ENCODE results near the gene GSTO2.

Gene GSTO2

GRCh38 chr10:104262055-104262454 is 6.9 kb upstream of the GSTO2 start:
- H3K9me3 ChIP-seq (ENCODE audit: control insufficient read depth, low read length), result no peaks in the 10 kb centered on the region
- WGBS, 2 experiments, result 88 to 92% methylated on average over 5 of the region's 5 CpGs
- no peak overlapping the region for H3K27ac ChIP-seq (ENCODE audit: insufficient read depth, low read depth, low read length, poor library complexity, severe bottlenecking)
- H3K27me3 ChIP-seq (ENCODE audit: control insufficient read depth, insufficient read depth, low read length, poor library complexity, severe bottlenecking), result no peaks in the 10 kb centered on the region
- H3K36me3 ChIP-seq (ENCODE audit: control insufficient read depth, insufficient read depth, low read length), result no peaks in the 10 kb centered on the region
- no peak overlapping the region for H3K4me3 ChIP-seq (ENCODE audit: insufficient read depth, low read depth, low read length)
- H3K4me1 ChIP-seq (ENCODE audit: control insufficient read depth, insufficient read depth, low read length), result no peaks in the 10 kb centered on the region

- Histone ChIP-seq H3K9me3 (ENCODE audit: control insufficient read depth, low read length) (no peaks in the 10 kb centered on the region), H3K27me3 (ENCODE audit: control insufficient read depth, insufficient read depth, low read length, poor library complexity, severe bottlenecking) (no peaks in the 10 kb centered on the region), H3K4me1 (ENCODE audit: control insufficient read depth, insufficient read depth, low read length) (peaks cover 7% of the 10 kb centered on the region), H3K4me3 (ENCODE audit: insufficient read depth, low read depth, low read length) (no peak overlapping the region), H3K27ac (ENCODE audit: insufficient read depth, low read depth, low read length, poor library complexity, severe bottlenecking) (no peak overlapping the region), H3K36me3 (ENCODE audit: control insufficient read depth, insufficient read depth, low read length) (no peaks in the 10 kb centered on the region)
- WGBS, 2 experiments, result 91 to 95% methylated on average over 5 of the region's 5 CpGs
Measured at GRCh38 chr10:104264783-104265182, 4.2 kb upstream of the GSTO2 start.

GRCh38 chr10:104267721-104268404 is 1.1 kb upstream of the GSTO2 start:
- Histone ChIP-seq H3K4me1 (ENCODE audit: control insufficient read depth, insufficient read depth, low read length) (peaks cover 7% of the 10 kb centered on the region), H3K9me3 (ENCODE audit: control insufficient read depth, low read length) (no peaks in the 10 kb centered on the region), H3K27ac (ENCODE audit: insufficient read depth, low read depth, low read length, poor library complexity, severe bottlenecking) (no peak overlapping the region), H3K27me3 (ENCODE audit: control insufficient read depth, insufficient read depth, low read length, poor library complexity, severe bottlenecking) (no peaks in the 10 kb centered on the region), H3K36me3 (ENCODE audit: control insufficient read depth, insufficient read depth, low read length) (no peaks in the 10 kb centered on the region), H3K4me3 (ENCODE audit: insufficient read depth, low read depth, low read length) (peak overlapping the region; percentile 60)
- WGBS, 2 experiments, result 94 to 95% methylated on average over 14 of the region's 14 CpGs

- Histone ChIP-seq H3K4me3 (ENCODE audit: insufficient read depth, low read depth, low read length) (peak overlapping the region; percentile 60), H3K36me3 (ENCODE audit: control insufficient read depth, insufficient read depth, low read length) (no peaks in the 10 kb centered on the region), H3K4me1 (ENCODE audit: control insufficient read depth, insufficient read depth, low read length) (peaks cover 7% of the 10 kb centered on the region), H3K27ac (ENCODE audit: insufficient read depth, low read depth, low read length, poor library complexity, severe bottlenecking) (no peak overlapping the region), H3K27me3 (ENCODE audit: control insufficient read depth, insufficient read depth, low read length, poor library complexity, severe bottlenecking) (no peaks in the 10 kb centered on the region), H3K9me3 (ENCODE audit: control insufficient read depth, low read length) (no peaks in the 10 kb centered on the region)
- 24 to 32% methylated on average over 10 of the region's 10 CpGs for WGBS, 2 experiments
Measured at GRCh38 chr10:104268405-104268712, 625 bp upstream of the GSTO2 start.

- peaks cover 14% of the 10 kb centered on the region for H3K27me3 ChIP-seq (ENCODE audit: control insufficient read depth, insufficient read depth, low read length, poor library complexity, severe bottlenecking)
- 83 to 100% methylated on average over 1 of the region's 1 CpG for WGBS, 2 experiments
- H3K36me3 ChIP-seq (ENCODE audit: control insufficient read depth, insufficient read depth, low read length), result no peaks in the 10 kb centered on the region
- H3K4me3 ChIP-seq (ENCODE audit: insufficient read depth, low read depth, low read length), result no peak overlapping the region
- no peaks in the 10 kb centered on the region for H3K4me1 ChIP-seq (ENCODE audit: control insufficient read depth, insufficient read depth, low read length)
- no peaks in the 10 kb centered on the region for H3K9me3 ChIP-seq (ENCODE audit: control insufficient read depth, low read length)
- H3K27ac ChIP-seq (ENCODE audit: insufficient read depth, low read depth, low read length, poor library complexity, severe bottlenecking), result no peak overlapping the region
Measured at GRCh38 chr10:104273286-104273685, 4.3 kb downstream of the GSTO2 start.

- Histone ChIP-seq H3K9me3 (ENCODE audit: control insufficient read depth, low read length) (no peaks in the 10 kb centered on the region), H3K36me3 (ENCODE audit: control insufficient read depth, insufficient read depth, low read length) (no peaks in the 10 kb centered on the region), H3K27ac (ENCODE audit: insufficient read depth, low read depth, low read length, poor library complexity, severe bottlenecking) (no peak overlapping the region), H3K4me1 (ENCODE audit: control insufficient read depth, insufficient read depth, low read length) (no peaks in the 10 kb centered on the region), H3K27me3 (ENCODE audit: control insufficient read depth, insufficient read depth, low read length, poor library complexity, severe bottlenecking) (peaks cover 14% of the 10 kb centered on the region), H3K4me3 (ENCODE audit: insufficient read depth, low read depth, low read length) (no peak overlapping the region)
- WGBS, 2 experiments, result 92 to 93% methylated on average over 4 of the region's 4 CpGs
Measured at GRCh38 chr10:104273899-104274575, 5.1 kb downstream of the GSTO2 start.

- H3K27ac ChIP-seq (ENCODE audit: insufficient read depth, low read depth, low read length, poor library complexity, severe bottlenecking), result no peak overlapping the region
- H3K4me3 ChIP-seq (ENCODE audit: insufficient read depth, low read depth, low read length), result peak overlapping the region; percentile 35
- H3K4me1 ChIP-seq (ENCODE audit: control insufficient read depth, insufficient read depth, low read length), result no peaks in the 10 kb centered on the region
- no peaks in the 10 kb centered on the region for H3K9me3 ChIP-seq (ENCODE audit: control insufficient read depth, low read length)
- 47 to 48% methylated on average over 42 of the region's 42 CpGs for WGBS, 2 experiments
- peaks cover 14% of the 10 kb centered on the region for H3K27me3 ChIP-seq (ENCODE audit: control insufficient read depth, insufficient read depth, low read length, poor library complexity, severe bottlenecking)
- no peaks in the 10 kb centered on the region for H3K36me3 ChIP-seq (ENCODE audit: control insufficient read depth, insufficient read depth, low read length)
Measured at GRCh38 chr10:104274762-104275721, 6.1 kb downstream of the GSTO2 start.

GRCh38 chr10:104276192-104276591 is 7.2 kb downstream of the GSTO2 start:
- 87 to 89% methylated on average over 1 of the region's 1 CpG for WGBS, 2 experiments
- Histone ChIP-seq H3K36me3 (ENCODE audit: control insufficient read depth, insufficient read depth, low read length) (no peaks in the 10 kb centered on the region), H3K27me3 (ENCODE audit: control insufficient read depth, insufficient read depth, low read length, poor library complexity, severe bottlenecking) (peaks cover 14% of the 10 kb centered on the region), H3K4me3 (ENCODE audit: insufficient read depth, low read depth, low read length) (no peak overlapping the region), H3K4me1 (ENCODE audit: control insufficient read depth, insufficient read depth, low read length) (no peaks in the 10 kb centered on the region), H3K9me3 (ENCODE audit: control insufficient read depth, low read length) (no peaks in the 10 kb centered on the region), H3K27ac (ENCODE audit: insufficient read depth, low read depth, low read length, poor library complexity, severe bottlenecking) (no peak overlapping the region)

GRCh38 chr10:104277785-104278184 is 8.8 kb downstream of the GSTO2 start:
- peaks cover 14% of the 10 kb centered on the region for H3K27me3 ChIP-seq (ENCODE audit: control insufficient read depth, insufficient read depth, low read length, poor library complexity, severe bottlenecking)
- H3K4me1 ChIP-seq (ENCODE audit: control insufficient read depth, insufficient read depth, low read length), result no peaks in the 10 kb centered on the region
- no peak overlapping the region for H3K4me3 ChIP-seq (ENCODE audit: insufficient read depth, low read depth, low read length)
- H3K9me3 ChIP-seq (ENCODE audit: control insufficient read depth, low read length), result no peaks in the 10 kb centered on the region
- H3K27ac ChIP-seq (ENCODE audit: insufficient read depth, low read depth, low read length, poor library complexity, severe bottlenecking), result no peak overlapping the region
- 89% methylated on average over 2 of the region's 2 CpGs; no CpG with 5 or more reads in 1 of the 2 experiments for WGBS, 2 experiments
- H3K36me3 ChIP-seq (ENCODE audit: control insufficient read depth, insufficient read depth, low read length), result no peaks in the 10 kb centered on the region

All from ectodermal cell (in vitro differentiated cells).